ENCODE measurements around the gene PLCH2.

Gene PLCH2

GRCh38 chr1:2430592-2430973 lies 45.5 kb upstream of the PLCH2 start:
- no peak overlapping the region for H3K4me2 ChIP-seq (ENCODE audit: low read length)
- H2AFZ ChIP-seq (ENCODE audit: low read length), result no peak overlapping the region
- H3K4me1 ChIP-seq (ENCODE audit: insufficient read depth, low read length, severe bottlenecking), result no peaks in the 10 kb centered on the region
- peaks cover 14% of the 10 kb centered on the region; the same call in 1 of the 2 replicates for H3K27me3 ChIP-seq (ENCODE audit: insufficient read depth, low read length)
- H3K27ac ChIP-seq (ENCODE audit: low read depth, low read length, poor library complexity, severe bottlenecking), result no peak overlapping the region
- H3K9me3 ChIP-seq (ENCODE audit: low read length), result peaks cover 5% of the 10 kb centered on the region; the same call in 1 of the 2 replicates
- no peaks in the 10 kb centered on the region for H3K79me2 ChIP-seq (ENCODE audit: insufficient read depth, low read length)
- H4K20me1 ChIP-seq (ENCODE audit: insufficient read depth, low read length), result no peaks in the 10 kb centered on the region
- no peak for TF ChIP-seq CTCF (IDR thresholded peaks at IDR 0.05; ENCODE audit: low read length)
- TF ChIP-seq EZH2 (IDR thresholded peaks at IDR 0.05; ENCODE audit: borderline replicate concordance, low read length), result no peak
- H3K36me3 ChIP-seq (ENCODE audit: insufficient read depth, low read length), result no peaks in the 10 kb centered on the region; the same call in 1 of the 2 replicates
- no peak overlapping the region for H3K9ac ChIP-seq (ENCODE audit: low read length)
- no peaks in the 10 kb centered on the region for H3F3A ChIP-seq (ENCODE audit: insufficient read depth, low read length)
- no peak overlapping the region for H3K4me3 ChIP-seq (ENCODE audit: low read depth, low read length, poor library complexity, severe bottlenecking)
- no peaks in the 10 kb centered on the region for H3K9me2 ChIP-seq (ENCODE audit: low read depth, low read length)

GRCh38 chr1:2431103-2431502 lies 45.0 kb upstream of the PLCH2 start:
- H4K20me1 ChIP-seq (ENCODE audit: insufficient read depth, low read length), result no peaks in the 10 kb centered on the region
- no peak for TF ChIP-seq CTCF (IDR thresholded peaks at IDR 0.05; ENCODE audit: low read length)
- no peak for TF ChIP-seq EZH2 (IDR thresholded peaks at IDR 0.05; ENCODE audit: borderline replicate concordance, low read length)
- no peaks in the 10 kb centered on the region; the same call in 1 of the 2 replicates for H3K36me3 ChIP-seq (ENCODE audit: insufficient read depth, low read length)
- H3K27me3 ChIP-seq (ENCODE audit: insufficient read depth, low read length), result peaks cover 14% of the 10 kb centered on the region; the same call in 1 of the 2 replicates
- no peak overlapping the region for H2AFZ ChIP-seq (ENCODE audit: low read length)
- H3K79me2 ChIP-seq (ENCODE audit: insufficient read depth, low read length), result no peaks in the 10 kb centered on the region
- no peak overlapping the region for H3K9ac ChIP-seq (ENCODE audit: low read length)
- no peak overlapping the region for H3K27ac ChIP-seq (ENCODE audit: low read depth, low read length, poor library complexity, severe bottlenecking)
- no peaks in the 10 kb centered on the region for H3K9me2 ChIP-seq (ENCODE audit: low read depth, low read length)
- no peak overlapping the region for H3K4me2 ChIP-seq (ENCODE audit: low read length)
- no peaks in the 10 kb centered on the region for H3F3A ChIP-seq (ENCODE audit: insufficient read depth, low read length)
- H3K9me3 ChIP-seq (ENCODE audit: low read length), result peaks cover 5% of the 10 kb centered on the region; the same call in 1 of the 2 replicates
- no peaks in the 10 kb centered on the region for H3K4me1 ChIP-seq (ENCODE audit: insufficient read depth, low read length, severe bottlenecking)
- no peak overlapping the region for H3K4me3 ChIP-seq (ENCODE audit: low read depth, low read length, poor library complexity, severe bottlenecking)

- no peak overlapping the region for H3K4me2 ChIP-seq (ENCODE audit: low read length)
Observed at GRCh38 chr1:2431518-2431917, 44.6 kb upstream of the PLCH2 start.

More at GRCh38 chr1:2431518-2431917, 44.6 kb upstream of the PLCH2 start:
- TF ChIP-seq CTCF (IDR thresholded peaks at IDR 0.05; ENCODE audit: low read length) (no peak), EZH2 (IDR thresholded peaks at IDR 0.05; ENCODE audit: borderline replicate concordance, low read length) (no peak)
- Histone ChIP-seq H3K9me2 (ENCODE audit: low read depth, low read length) (no peaks in the 10 kb centered on the region), H2AFZ (ENCODE audit: low read length) (no peak overlapping the region), H3K9ac (ENCODE audit: low read length) (no peak overlapping the region), H4K20me1 (ENCODE audit: insufficient read depth, low read length) (no peaks in the 10 kb centered on the region), H3K9me3 (ENCODE audit: low read length) (peaks cover 5% of the 10 kb centered on the region; the same call in 1 of the 2 replicates), H3K36me3 (ENCODE audit: insufficient read depth, low read length) (no peaks in the 10 kb centered on the region; the same call in 1 of the 2 replicates), H3K4me3 (ENCODE audit: low read depth, low read length, poor library complexity, severe bottlenecking) (no peak overlapping the region), H3K79me2 (ENCODE audit: insufficient read depth, low read length) (no peaks in the 10 kb centered on the region), H3F3A (ENCODE audit: insufficient read depth, low read length) (no peaks in the 10 kb centered on the region), H3K27ac (ENCODE audit: low read depth, low read length, poor library complexity, severe bottlenecking) (no peak overlapping the region), H3K27me3 (ENCODE audit: insufficient read depth, low read length) (peaks cover 14% of the 10 kb centered on the region; the same call in 1 of the 2 replicates), H3K4me1 (ENCODE audit: insufficient read depth, low read length, severe bottlenecking) (no peaks in the 10 kb centered on the region)
